AG10803 (cell line): Measurements from ENCODE around the gene SYT7.

Source experiments
- DNase-seq: peaks from one replicate; pipeline ENCODE4 v3.0.0; 2010; ENCODE audit warnings: low read depth
- H3K4me3 ChIP-seq: 2 replicates; pipeline ENCODE4 v1.5.1; 2011; ENCODE audit warnings: mild to moderate bottlenecking, low read length, control low read depth
- TF ChIP-seq, protein P1 (sequence below): conservative IDR thresholded peaks from 2 replicates; pipeline ENCODE4 v1.5.1; 2011; ENCODE audit warnings: mild to moderate bottlenecking, low read length, control low read depth, inconsistent platforms

SYT7 gene

DNA sequence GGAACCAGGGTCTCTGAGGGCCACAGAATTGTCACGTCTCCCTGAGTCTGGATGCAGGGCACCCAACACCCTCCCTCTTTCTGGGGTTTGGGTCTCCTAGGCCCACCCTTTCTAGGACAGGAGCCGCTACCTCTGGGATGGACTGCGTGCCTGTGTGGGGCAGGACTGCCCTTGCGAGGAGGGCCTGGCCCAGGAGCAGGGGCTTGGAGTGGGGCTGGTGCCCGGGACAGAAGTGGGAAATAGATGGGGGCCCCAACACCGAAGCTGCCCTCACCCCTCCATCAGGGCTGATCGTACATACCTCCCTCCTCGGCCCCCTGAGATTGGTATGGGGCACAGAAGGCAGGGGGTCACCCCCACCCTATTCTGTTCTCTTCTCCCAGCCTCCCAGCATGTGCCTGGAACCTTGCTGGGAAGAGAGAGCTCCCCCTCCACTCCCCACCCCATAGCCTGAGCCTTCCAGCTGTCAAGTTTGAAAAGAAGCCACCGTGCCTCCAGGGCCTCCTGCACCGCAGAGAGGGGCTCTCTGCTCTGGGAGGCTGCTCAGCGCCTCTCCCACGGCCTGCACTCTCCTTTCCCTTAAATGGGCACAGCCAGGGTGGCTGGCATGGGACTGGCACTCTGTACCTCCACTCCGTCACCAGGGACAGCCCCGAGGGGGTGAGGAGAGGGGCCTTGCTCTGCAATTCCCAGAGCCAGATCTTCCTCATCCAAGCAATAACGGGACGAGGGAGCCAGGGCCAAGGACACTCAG is 70.5 kb downstream of the SYT7 start:
- TF ChIP-seq, protein P1, sequence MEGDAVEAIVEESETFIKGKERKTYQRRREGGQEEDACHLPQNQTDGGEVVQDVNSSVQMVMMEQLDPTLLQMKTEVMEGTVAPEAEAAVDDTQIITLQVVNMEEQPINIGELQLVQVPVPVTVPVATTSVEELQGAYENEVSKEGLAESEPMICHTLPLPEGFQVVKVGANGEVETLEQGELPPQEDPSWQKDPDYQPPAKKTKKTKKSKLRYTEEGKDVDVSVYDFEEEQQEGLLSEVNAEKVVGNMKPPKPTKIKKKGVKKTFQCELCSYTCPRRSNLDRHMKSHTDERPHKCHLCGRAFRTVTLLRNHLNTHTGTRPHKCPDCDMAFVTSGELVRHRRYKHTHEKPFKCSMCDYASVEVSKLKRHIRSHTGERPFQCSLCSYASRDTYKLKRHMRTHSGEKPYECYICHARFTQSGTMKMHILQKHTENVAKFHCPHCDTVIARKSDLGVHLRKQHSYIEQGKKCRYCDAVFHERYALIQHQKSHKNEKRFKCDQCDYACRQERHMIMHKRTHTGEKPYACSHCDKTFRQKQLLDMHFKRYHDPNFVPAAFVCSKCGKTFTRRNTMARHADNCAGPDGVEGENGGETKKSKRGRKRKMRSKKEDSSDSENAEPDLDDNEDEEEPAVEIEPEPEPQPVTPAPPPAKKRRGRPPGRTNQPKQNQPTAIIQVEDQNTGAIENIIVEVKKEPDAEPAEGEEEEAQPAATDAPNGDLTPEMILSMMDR: no peak
- H3K4me3 ChIP-seq: no peak overlapping the region
- no peak for DNase-seq

DNA sequence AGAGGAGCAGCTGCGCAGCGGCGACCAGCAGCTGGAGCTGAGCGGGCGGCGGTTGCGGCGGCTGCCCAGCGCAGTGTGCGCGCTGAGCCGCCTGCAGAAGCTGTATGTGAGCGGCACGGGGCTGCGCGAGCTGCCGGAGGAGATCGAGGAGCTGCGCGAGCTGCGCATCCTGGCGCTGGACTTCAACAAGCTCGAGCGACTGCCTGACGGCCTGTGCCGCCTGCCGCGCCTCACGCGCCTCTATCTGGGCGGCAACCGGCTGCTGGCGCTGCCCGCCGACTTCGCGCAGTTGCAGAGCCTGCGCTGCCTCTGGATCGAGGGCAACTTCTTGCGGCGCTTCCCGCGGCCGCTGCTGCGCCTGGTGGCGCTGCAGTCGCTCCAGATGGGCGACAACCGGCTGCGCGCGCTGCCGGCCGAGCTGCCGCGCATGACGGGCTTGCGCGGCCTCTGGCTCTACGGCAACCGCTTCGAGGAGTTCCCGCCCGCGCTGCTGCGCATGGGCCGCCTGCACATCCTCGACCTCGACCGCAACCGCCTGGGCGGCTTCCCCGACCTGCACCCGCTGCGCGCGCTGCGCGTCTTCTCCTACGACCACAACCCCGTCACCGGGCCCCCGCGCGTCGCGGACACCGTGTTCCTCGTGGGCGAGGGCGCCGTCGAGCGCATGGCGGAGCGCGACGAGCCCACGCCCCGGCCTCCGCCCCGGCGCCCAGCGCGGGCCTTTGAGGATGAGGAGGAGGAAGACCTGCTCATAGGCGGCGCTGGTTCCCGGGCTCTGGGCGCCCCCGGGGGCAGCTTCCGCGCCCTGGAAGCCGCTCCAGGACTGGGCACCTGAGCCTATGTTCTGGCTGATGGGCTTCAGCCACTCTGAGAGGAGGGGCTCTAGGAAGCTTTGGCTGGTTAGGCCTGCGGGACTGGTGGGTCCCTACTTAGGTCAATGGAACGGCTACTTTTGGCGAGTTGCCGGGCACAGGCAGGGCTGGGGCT is 71.5 kb downstream of the SYT7 start:
- DNase-seq: peak; percentile 63
- no peak overlapping the region for H3K4me3 ChIP-seq
- TF ChIP-seq, protein P1: peak; percentile 21; the same call in 1 of the 2 replicates

DNA sequence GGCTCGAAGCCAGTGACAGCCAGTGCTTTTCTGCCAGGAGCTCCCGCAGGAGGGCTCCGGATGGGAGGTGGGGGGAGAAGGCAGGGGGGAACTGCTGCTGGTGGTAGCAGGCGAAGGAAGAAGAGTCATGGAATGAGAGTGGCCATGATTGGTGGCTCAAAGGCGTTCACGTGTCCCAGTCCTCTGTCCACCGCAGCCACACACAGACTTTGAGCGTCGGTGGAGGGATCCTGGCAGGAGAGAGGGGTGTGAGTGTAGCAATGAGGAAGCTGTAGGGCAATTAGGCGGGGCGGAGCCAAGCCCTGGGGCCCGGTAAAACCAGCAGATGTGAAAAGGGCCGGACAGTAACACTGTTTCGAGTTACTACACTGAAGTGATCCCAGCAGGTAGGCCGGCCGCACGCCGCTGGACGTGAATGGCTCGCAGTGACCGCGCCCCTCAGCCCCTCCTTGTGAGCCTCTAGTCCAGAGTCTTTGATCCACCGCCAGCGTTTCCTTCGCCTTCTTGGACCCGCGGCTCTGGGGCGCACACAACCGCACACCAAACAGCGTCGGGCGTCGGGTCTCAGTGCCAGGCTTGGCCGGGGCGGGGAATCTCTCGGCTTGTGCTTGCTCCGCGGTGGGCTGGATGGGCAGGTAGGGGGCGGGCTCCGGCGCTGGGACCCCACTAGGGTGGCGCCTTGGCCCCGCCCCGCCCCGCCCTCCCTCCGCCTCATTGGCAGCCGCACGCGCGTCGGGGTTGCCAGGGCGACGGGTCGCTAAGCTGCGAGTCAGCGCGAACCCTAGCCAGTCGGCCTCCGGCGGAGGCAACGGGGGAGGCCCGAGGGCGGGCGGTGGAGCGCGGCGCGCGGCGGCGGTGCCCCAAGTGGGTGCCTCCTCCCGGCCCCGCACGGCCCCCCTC is 72.7 kb downstream of the SYT7 start, which contains the start of gene LRRC10B:
LRRC10B (plus strand) TSS at position 788 of the 900 bp plus-strand sequence. CDS start 250 bp downstream, outside the sequence.
- H3K4me3 ChIP-seq: no peak within 1 kb of the TSS
- TF ChIP-seq, protein P1: no peak
- no peak for DNase-seq

DNA sequence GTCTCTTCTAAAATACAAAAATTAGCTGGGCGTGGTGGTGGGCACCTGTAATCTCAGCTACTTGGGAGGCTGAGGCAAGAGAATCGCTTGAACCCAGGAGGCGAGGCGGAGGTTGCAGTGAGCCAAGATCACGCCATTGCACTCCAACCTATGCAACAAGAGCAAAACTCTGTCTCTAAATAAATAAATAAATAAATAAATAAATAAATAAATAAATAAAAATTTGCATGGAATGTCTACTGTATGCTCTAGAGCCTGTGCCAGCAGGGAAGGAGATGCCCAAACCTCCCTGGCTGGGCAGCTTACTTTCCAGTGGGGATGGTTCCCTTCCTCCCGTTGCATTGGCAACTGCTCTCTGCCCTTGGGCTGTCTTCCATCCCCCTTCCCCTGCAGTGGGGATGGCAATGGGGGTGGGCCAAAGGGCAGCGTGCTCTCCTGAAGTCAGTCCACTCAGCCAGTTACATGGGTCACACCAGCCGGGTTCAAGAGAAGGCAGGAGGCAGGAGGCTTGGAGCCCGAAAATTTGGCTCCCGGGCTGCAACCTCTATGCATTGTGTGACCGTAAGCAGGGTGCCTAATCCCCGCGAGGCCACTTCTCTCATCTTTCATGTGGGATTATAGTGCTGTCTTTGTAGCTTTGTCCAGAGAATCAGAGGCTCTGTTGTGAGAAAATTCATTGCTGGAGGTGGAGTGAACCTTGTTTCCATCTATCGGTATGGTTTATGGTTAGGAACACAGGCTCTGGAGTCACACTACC is 73.7 kb downstream of the SYT7 start:
- no peak overlapping the region for H3K4me3 ChIP-seq
- TF ChIP-seq, protein P1: no peak
- DNase-seq: no peak

DNA sequence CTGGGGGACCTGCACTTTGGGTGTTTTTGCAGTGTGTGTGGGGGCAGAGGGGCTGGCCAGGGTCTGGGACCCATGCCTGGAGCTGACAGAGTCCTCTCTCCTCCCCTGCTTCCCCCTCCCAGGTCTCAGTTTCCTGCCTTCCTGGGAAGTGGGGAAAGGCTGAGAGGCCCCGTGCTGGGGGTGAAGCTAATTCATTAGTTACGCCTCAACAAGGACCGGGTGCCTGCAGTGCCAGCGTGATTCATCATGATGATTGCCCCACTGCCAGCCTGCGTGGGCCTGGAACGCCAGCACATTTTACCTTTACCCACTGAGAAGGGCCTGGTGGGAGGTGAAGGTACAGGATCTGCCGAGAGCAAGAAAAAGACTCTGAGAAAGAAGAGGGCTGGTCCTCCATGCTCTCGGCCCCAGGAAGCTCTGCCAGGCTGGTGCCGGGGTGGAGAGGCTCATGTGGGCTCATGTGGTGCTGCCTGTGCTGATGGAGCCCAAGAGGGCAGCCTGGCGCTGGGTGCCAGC is 75.2 kb downstream of the SYT7 start:
- TF ChIP-seq, protein P1: no peak
- H3K4me3 ChIP-seq: no peak overlapping the region
- peak; percentile 18 for DNase-seq

DNA sequence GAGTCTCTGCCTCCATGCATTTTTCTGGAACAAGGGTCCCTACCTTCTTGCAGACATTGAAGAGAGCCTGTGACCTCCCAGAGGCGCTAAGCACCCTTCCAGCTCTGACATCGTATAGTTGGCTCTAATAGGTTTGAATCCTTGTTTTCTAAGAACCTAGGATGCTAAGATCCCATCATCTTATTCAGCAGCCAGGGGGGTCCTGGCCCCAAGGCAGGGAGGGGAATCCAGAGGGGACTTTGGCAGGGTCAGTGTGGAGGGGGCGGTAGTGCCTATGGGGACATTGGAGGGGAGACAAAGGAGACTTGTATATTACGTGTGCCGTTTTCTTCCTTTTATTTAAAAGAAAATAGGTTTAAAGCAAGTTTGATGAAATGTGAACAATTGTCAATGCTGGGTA is 75.8 kb downstream of the SYT7 start:
- TF ChIP-seq, protein P1: no peak
- no peak for DNase-seq
- no peak overlapping the region for H3K4me3 ChIP-seq
